IPS-NIHi7 (cell line): ENCODE measurements around the gene SYT2.
"Not testable (repeated sequence)": the region's sequence is repeated elsewhere in the genome, so short reads cannot be mapped to it uniquely, and the experiment has no call there.

Experiments used
- DNase-seq: peaks from one replicate; pipeline ENCODE4 v3.0.0; 2012; ENCODE audit warnings: mixed read lengths; ENCODE audit errors: extremely low spot score

SYT2 gene

DNA sequence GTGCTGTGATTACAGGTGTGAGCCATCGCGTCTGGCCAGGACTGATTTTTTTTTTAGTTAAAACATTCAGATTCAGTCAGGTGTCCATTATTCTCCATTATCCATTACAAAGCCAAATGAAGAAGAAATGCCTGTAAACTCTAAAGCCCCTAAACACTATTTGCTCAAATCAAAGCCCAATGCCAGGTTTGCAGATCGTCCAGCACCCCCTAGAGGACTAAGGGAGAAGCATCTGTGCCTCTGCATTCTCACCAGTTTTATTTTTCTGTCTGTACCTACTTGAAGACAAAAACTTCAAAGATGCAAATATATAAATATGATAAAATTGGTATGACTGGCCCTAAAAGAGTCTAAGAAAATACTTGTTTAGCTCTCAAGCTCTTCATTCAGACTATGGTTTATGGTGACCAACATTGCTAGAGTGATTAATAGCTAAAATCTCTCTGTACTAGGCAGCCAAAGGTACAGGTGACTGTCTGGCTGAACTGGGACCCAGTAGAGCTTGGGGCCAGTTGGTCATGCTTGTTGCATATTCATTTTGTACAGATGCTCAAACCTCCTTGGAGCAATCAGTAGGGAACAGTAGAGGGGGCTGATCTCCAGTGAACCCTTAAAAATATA, 138.4 kb downstream of the SYT2 start:
- DNase-seq, result peak; percentile 64

DNA sequence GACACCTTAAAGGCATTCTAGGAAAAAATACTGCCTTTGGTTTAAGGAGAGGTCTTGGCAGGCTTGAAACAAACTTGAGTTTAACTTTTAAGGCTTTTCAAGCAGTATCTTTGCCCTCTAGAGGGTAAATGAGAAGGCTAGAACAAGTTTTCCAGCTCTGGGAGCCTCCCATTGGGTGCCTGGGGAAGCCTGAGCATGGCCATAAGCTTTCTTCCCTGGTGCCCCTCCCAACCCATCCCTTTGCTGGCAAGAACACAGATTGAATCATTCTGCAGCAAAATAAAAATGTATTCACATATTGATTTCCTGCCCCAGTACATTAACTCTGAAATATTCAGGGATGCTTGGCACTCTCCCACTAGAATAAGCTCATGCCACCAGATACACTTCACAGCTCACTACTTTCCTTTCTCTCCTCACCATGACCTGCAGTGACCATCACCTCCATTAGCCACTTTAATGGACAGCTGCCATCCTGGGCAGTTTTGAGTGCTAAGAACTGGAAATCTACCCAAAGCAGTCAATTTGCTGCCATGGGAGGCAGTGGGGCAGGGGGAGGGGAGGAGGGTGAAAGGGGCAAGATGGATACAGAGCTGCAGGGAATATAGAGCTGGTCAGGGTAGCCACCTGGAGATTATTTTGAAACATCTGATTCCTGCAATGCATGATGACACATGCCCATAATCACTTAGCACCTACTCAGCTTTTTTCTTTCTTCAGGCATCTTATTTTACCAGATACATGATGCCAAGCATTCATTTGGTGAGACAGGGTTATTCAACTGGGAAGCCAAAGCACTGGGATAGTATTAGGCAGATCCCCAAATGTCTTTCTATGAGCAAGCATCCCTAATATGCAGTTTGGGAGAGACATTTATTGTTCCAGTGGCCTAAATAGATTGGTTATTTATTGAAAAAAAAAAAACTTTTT, 140.6 kb downstream of the SYT2 start:
- DNase-seq, result peak; percentile 4

DNA sequence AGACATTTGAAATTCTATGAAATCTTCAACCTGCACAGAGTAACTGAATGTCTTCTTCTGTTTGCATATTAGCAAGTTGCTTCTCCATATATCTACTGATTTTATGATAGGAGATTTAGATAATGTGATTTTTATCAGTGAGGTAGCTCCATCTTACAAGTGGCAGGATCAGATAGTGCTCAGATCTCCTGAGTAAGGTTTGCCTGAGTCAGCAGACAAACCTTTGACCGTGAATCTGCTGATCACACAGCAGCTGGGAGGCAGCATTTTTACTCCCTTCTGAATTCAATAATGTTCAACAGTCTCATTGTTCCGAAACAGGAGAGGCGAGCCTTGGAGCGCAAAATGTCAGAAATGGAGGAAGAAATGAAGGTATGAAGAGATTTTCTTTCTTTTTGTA, 141.4 kb downstream of the SYT2 start:
- DNase-seq, result peak; percentile 12

DNA sequence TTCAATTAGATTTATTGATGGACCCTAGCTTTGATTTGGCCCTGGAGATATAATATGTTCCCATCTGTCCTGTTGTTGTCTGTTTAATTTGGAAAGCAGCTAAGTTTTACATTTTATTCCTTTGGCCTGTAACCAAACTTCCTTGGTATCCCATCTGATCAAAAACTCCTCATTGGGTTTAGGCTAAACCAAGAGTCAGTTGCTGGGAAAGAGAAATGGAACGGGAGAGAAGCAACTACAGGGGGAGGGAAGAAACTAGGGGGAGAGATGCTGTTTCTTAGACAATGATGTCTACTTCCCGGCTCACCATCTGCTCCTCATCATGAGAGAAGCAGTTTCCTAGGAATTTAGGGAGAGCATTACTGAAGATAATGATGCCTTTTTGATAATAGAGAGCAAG, 141.8 kb downstream of the SYT2 start:
- peak; percentile 3 for DNase-seq

DNA sequence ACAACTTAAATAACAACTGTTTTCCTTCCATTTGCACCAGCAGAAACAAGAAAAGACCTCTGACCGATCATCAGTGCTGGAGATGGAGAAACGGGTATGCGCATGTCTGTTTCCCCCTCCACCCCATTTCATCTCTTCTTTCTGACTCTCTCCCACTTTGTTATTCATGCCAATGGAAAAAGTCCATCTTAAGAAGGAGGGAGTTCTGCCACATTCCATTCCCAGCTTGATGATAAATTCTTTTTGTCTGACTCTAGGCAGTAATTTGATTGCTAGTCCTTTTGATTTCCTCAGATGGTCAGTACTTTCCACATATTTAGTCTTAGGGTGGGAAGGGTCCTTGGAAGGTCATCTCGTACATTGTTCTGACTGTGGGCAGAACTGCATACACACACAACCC, 142.5 kb downstream of the SYT2 start:
- peak; percentile 24 for DNase-seq

DNA sequence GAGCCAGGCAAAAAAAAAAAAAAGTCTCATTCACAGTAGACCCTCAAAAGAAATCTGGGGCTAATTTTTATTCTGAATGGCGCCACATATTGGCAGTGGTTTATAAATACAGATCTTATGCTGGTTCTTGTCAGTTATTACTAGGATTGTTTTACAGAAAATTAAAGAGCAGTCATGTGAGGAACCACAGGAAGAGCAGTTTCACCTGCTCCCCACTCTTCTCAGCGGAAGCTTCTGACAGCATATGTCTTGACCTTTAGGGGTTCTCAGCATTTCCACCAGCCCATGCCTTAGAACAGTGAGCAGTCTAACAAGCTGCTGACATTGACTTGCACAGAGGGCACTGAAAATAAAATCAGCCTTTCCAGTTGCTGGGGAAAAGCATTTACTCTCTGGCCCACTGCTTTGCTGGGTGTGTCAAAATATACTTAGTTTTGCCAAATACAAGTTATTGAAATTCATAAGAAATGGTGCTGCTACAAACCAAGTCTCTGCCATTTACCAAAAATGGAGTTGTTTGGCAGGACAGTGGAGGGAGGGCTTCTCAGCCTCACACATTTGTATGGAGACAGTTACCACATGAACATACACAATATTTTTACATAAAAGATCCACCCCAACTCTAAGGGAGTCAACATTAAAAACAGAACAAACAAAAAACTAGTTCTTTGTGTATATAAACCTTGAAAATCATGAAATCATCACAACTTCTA, 144.2 kb downstream of the SYT2 start:
- no peak for DNase-seq

DNA sequence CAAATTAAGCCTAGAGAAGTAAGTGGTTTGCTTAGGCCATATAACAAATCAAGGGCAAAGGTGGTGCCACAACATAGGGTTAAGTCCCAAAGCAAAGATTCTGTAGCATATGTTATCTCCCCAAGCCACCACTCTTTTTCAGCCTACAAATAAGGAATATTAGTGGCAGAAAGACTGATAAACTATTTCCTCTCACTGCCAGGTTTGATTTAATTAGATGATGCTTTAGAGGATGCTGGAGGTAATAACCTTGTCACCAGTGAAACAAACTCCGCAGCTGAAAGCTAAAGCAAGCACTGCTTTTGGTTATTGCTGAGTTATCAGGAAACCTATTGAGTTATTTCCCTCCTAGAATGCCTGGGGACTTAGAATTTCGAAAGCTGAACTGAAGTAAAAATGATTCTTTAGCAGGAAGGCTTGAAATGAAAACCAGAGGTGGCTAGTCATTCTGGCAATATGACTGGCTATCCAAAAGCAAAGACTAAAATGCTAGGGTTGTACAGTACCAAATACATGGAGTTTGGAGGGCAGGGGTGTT, 145.2 kb downstream of the SYT2 start:
- DNase-seq, result no peak

DNA sequence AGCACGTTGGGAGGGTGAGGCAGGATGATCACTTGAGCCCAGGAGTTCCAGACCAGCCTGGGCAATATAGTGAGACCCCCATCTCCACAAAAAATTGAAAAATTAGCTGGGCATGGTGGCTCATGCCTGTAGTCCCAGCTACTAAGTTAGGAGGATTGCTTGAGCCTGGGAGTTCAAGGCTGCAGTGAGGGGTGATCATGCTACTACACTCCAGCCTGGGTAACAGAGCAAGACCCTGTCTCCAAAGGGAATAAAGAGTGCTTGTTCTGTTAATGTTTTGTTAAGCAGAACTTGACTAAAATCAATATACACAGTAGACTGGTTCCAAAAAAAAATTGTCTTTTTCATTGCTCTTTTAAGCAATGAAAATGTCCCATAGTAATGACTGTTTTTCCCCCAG, 146.4 kb downstream of the SYT2 start:
- no peak for DNase-seq

DNA sequence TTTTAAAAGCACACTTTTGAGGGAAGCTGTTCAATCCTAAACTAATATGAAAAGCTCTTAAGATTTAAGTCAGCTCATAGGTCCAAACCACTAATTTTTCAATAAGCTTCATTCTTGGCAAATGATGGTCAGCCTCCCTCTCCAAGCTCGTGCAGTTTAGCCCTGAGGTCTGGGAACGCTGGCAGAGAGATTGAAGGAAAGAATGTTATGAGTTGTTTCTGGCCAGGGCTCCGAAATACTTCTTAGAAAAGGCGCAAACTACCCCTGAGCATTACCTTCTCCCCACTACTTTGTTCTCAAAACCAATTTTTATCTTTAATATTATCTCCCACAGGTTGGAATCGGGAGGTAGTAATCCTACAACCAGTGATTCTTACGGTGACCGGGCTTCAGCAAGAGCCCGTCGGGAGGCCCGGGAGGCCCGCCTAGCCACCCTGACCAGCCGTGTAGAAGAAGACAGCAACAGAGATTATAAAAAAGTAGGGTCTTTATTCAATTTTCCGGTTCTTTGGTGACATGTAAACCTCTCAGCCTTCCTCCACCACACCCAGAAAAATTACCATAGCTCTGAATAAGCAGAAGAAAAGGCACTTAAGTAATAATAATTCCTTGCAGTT, 147.7 kb downstream of the SYT2 start:
- DNase-seq, result no peak

DNA sequence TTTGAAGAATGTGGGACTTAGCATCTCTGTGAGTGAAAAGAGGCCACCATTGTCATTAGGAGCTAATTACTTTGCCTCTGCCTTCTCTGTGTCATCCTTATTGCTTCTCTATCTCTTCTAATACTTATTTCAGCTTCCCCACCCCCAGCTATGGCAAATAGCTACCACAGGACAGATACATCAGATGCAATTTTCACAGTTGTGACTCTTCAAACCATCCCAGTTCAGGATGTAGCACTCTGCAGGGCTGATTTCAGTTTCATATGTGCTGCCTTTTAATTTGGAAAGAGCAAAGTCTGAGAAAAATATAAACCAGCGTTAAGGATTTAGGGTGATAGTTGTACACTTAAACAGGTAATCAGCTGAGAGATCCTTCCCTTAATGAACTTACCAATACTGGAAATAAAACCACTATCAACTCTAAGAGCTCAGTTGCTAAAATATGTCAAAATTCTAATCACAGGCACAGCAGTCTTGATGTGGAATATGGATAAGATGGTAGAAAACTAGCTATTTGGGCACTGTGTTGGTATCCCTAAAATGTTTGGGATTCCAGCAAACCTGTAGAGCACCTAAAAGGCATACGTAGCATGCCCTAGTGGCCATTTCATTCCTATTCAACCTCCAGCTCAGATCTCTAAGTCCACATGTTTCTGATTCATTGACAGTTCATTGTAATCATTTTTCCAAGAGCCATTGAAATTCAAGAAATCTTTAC, 148.4 kb downstream of the SYT2 start:
- no peak for DNase-seq

DNA sequence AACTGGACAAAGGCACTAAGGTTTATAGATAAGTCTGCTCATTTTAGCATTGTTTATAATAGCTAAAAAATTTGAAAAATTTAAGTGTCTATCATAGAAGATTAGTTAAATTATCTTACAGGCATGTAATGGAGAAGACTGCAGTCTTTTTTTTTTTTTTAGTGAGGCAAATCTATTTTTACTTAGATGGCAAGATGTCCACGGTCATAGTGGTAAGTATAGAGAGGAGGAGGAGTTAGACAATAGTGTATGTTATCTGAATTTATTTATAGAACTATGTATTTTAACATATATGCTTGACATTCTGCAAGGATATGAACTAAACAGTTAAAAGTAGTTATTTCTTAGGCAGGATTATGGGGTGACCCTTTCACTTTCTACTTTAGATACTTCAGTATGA, 149.0 kb downstream of the SYT2 start:
- no peak for DNase-seq

DNA sequence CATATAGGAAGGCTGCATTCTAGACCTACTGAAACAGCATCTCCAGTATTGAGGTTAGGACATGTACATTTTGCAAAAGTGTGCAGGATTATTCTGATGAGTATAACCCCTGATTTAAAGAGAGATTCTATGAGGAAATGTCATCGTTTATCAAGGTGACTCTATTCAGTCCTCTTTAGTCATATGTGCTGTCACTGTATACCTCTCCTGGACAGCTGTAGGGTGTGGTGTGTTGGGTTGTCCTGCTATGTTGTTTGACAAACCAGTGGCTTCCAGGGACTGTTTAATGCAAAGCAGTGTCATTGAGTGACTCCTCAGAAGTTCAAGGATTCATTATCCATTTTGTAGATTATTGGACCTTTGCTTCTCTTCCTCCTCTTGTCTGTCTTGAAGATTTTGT, 152.6 kb downstream of the SYT2 start:
- not testable (repeated sequence) for DNase-seq

DNA sequence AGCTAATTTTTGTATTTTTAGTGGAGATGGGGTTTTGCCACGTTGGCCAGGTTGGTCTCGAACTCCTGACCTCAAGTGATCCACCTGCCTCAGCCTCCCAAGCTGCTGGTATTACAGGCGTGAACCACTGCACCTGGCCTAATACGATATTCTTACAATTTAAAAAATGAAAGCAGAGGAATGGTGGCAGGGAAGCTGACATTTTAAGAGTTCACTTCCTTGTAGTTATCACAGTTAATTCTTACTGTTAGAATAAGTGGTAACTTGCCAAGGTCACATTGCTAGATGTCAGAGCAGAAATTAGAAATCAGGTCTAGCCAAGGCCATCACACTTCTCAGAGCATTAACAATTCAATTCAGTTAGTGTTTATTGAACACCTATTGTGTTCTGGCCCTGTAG, 154.2 kb downstream of the SYT2 start:
- DNase-seq, result not testable (repeated sequence)

DNA sequence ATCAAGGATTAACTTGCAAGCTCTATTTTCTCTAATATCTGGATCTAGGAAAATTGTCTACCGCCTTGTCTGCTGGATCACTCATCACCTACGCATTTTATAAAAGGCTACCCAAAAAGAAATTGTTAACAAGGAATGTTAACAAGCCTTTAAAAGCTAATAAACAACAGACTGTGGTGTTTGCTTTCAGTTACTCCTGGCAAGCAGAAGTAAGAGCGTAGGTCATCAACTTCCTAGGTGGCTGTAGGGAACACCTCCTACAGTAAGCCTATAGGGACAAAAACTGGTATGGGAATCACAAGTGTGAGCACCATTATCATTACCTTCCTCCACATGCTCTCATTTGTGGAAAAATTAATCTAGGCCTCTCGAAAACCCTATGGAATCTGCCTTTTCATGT, 155.6 kb downstream of the SYT2 start:
- not testable (repeated sequence) for DNase-seq

DNA sequence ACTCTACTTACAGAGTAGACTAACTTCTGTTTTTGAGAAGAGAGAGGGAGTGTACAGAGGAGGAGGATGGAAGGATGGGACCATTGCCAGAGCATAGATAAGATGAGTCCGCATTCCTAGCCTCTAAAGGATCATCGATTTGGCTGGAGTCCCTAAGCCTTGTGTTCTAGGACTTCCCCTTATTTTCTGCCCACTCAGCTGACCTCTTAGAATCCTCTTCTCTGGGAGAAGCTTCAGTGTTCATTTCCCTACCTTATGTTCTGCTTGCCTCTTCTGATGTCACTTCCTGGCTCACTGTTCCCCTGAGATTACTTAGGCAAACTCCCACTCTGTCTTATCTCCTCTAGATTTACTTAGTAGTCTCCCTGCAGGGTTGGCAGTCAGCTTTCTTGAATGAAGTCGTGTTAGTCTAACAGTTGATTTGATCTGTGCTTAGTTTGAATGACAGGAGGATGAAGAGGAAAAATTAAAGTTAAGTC, 156.7 kb downstream of the SYT2 start:
- DNase-seq, result no peak

DNA sequence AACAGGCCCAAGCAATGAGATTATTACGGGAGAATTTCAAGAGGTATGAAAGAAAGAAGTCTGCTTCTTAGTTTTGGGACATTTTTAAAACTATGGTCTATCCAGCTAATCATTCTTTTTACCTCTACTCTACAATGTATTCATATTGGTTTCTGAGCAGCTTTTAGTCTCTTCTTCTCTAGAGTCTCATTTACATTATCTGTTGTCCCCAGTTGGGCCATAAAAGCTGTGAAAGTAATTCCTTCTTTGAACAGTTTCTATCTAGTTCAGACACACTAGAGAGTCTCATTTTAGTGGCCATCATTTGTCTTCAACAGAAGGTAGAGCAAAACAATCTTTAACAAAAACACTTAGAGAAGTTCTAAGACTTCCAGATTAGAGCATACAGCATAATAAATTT, 157.2 kb downstream of the SYT2 start:
- not testable (repeated sequence) for DNase-seq

DNA sequence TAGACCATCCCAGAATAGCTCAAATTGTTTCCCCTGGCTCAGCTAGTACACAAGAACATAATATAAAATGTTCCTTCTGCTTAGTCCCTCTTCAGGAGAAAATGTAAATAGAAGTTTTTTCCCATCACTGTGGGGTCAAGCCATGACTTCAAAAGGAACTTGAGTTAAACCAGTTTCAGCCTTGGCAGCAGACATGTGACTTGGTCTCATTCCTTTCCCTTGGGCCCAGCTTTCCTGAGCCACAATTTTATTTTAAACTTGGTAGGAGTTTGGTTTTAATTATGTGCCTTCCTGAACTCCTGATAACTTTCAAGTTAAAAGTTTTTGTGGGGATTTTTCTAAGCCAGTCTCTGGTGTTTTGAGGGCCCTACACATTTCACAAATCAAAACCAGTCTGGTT, 157.6 kb downstream of the SYT2 start:
- DNase-seq, result not testable (repeated sequence)

DNA sequence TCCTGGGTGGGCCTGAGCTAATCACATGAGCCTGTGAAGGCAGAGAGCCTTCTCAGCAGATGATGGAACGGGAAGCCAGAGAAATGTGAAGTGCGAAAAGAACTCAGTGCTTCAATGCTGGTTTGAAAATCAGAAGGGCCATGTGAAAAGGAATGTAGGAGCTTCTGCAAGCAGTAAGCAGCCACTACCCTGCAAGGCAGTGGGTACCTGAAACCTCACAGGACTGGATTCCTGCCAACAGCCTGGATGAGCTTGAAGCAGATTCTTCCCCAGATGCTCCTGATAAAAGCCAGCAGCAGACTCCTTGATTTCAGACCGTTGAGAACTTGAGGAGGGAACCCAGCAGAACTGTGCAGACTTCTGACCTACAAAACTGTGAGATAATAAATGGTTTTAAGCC, 158.6 kb downstream of the SYT2 start:
- no peak for DNase-seq

DNA sequence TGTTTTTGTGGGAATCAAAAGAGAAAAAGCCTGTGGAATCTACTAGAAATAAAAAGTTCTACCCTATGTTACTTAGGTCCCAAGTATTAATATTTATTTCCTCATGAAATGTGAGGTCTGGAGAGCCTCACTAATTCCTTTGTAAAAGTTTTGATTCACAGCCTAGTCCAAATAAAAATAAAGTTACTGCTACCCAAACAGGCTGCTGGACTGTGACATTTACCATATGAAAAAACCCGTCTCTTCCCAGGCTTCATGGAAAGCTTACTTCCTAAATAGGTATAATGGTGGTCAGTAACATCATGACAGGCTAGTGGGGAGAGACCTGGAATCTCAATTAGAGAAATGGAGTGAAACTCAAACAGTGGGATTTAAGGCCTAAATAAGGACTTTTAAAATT, 160.2 kb downstream of the SYT2 start:
- DNase-seq, result not testable (repeated sequence)

DNA sequence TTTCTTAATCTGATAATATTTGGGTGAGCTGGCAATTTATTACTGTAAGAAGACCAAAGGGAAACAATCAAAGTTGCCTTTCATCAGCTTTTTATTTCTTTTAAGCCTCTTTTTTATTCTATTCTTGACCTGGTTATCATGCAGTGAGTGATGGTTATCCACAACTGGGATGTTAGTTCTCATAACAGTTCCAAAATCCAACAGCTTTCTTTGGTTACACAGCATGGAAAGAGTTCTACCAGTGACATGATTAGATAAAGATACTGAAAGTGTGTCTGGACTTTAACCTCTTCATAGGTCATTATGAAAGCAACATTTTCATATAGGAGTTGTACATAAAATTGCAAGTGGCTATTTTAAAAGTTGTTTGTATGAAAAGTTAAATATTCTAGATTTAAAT, 163.0 kb downstream of the SYT2 start:
- no peak for DNase-seq

DNA sequence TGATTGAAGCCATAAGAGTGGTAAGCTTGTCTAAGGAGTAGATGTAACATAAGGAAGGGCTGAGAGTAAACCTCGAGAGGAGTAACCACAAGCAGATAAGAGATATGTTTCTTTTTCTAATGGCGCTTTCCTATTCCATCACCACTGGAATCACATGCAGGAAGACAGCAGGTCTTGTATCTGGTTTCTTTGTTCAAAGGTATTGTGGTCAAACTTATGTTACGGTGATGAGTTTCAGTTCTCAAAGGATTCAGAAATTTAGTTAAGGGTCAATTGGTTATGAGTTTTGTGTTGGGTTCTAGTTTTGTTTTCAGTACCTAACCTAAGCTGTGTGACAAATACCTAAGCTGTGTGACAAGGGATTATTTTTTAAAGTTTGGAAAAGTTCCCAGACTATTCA, 163.5 kb downstream of the SYT2 start:
- not testable (repeated sequence) for DNase-seq
